ENCODE results near the gene IDH3A.

IDH3A gene

DNA sequence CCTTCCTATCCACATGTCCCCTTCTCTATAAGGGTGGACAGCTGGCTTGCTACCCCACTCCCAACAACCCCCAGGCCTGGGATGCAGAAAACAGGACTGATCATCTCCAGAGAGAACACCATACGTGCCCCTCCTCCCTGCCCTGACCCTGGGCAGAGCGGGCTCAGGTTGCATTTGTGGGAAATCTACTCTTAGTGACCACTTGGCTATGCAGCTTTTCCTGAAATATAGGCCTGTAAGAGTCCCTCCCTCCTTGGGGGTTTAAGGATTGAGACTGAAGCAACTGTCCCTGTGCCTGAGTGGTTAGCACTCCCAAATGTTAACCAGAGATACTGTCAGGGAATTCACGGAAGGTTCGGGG is 45.1 kb upstream of the IDH3A start:
- no peak for TF ChIP-seq CTCF (conservative IDR thresholded peaks at IDR 0.05; ENCODE audit: low read depth)
- no peak overlapping the region for H3K27ac ChIP-seq
- CTCF ChIA-PET: interaction anchor here (0.6 to 1.9 kb wide), 5 partner anchors 26 to 145 kb away, joined by 3 to 8 read pairs (median 5); partner anchors contain the start of gene TBC1D2B
- no peak for DNase-seq (ENCODE audit: low spot score)
- POLR2A ChIA-PET (ENCODE audit: low non-redundant PET): no interaction called here

DNA sequence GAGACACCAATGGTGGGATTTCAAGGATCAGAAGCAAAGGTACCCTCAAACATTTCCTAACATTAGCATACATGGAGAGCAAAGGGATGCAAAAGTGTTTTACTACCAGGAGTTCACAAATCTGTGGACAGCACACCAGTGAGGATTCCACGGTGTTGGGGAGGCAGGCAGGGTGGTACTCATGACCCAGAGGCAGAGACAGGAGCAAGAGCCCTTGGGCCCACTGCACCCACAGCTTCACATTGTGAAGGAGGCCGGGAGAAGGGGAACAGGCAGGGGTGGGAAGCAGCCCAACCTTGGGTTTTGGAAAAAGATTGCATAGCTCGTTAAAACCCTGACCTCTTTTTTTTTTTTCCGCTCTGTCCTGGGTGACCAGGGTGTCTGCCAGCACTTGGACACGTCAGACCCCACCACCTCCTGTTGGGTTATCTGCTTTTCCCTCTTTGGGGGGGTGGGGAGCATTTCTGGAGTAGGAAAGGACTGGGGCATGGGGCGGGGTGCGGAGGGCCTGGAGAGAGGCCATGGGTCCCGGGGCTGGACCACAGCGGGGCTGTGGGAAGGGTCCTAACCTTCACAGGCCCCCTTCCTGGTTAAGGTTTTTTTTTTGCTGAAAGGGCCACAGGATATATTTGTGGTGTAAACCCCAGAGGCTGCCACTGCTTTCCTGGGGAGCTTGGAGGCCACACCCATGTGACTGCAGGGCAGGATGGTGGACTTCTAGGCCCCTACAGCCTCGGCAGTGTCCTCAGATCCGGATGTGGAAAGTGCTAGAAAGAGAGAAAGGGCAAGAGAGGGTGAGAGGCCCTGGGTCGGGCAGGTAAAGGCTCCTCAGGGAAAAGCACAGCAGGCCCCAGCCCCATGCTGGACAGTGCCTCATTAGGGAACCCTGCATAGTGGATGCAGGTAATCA is 44.3 kb upstream of the IDH3A start:
- no peak overlapping the region for H3K27ac ChIP-seq
- ChIA-PET CTCF (interaction anchor here (0.6 to 1.9 kb wide), 5 partner anchors 27 to 146 kb away, joined by 3 to 8 read pairs (median 5); partner anchors contain the start of gene TBC1D2B), POLR2A (ENCODE audit: low non-redundant PET) (no interaction called here)
- no peak for DNase-seq (ENCODE audit: low spot score)
- TF ChIP-seq CTCF (conservative IDR thresholded peaks at IDR 0.05; ENCODE audit: low read depth): no peak

DNA sequence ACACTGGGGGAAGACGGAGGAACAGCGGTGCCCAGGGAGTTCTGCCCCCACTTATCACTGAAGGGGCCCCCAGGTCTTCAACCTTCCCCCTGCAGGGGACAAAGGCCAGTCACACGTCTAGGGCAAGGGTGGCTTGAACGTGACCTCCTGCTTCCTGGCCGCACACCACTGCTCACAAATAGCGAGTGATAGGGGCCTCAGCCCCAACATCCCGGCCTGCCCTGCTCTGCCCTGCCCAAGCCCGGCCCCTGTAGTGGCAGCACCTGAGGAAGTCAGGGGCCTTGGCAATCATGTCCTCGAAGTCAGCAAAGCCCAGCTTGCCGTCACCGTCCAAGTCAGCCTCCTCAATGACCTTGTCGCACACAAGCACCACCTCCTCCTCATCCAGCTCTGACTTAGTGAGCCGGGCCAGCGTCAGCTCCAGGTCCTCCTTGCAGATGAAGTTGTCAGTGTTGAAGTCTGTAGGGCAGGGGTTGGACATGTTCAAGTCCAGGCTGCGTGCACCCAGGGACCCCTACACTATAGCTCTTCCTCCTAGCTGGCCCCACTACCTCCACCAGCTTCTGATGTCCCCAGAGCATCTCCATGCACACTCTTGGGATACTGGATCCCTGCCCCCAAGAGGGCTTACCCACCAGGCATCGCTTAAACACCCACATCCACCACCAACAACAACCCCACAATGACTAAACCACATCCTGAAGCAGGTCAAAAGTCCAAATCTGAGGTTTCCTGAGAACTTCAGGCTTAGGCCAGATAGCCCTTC is 43.5 kb upstream of the IDH3A start:
- POLR2A ChIA-PET (ENCODE audit: low non-redundant PET): no interaction called here
- DNase-seq (ENCODE audit: low spot score): no peak

GRCh38 chr15:78107471-78107870 is 41.7 kb upstream of the IDH3A start:
- H3K27ac ChIP-seq: no peak overlapping the region
- DNase-seq (ENCODE audit: low spot score): no peak
- CTCF ChIA-PET: interaction anchor here (0.6 to 3.3 kb wide), 13 partner anchors 10 to 309 kb away, joined by 3 to 44 read pairs (median 4); partner anchors contain the start of genes CIB2 and SH2D7
- no peak for TF ChIP-seq CTCF (conservative IDR thresholded peaks at IDR 0.05; ENCODE audit: low read depth)
- POLR2A ChIA-PET (ENCODE audit: low non-redundant PET): no interaction called here

More for the DNA sequence above, 43.5 kb upstream of the IDH3A start:
- H3K27ac ChIP-seq: no peak overlapping the region
- CTCF ChIA-PET: interaction anchor here (0.8 kb wide), 1 partner anchor 147 kb away, joined by 3 read pairs; no protein-coding TSS in a partner anchor
- no peak for TF ChIP-seq CTCF (conservative IDR thresholded peaks at IDR 0.05; ENCODE audit: low read depth)

DNA sequence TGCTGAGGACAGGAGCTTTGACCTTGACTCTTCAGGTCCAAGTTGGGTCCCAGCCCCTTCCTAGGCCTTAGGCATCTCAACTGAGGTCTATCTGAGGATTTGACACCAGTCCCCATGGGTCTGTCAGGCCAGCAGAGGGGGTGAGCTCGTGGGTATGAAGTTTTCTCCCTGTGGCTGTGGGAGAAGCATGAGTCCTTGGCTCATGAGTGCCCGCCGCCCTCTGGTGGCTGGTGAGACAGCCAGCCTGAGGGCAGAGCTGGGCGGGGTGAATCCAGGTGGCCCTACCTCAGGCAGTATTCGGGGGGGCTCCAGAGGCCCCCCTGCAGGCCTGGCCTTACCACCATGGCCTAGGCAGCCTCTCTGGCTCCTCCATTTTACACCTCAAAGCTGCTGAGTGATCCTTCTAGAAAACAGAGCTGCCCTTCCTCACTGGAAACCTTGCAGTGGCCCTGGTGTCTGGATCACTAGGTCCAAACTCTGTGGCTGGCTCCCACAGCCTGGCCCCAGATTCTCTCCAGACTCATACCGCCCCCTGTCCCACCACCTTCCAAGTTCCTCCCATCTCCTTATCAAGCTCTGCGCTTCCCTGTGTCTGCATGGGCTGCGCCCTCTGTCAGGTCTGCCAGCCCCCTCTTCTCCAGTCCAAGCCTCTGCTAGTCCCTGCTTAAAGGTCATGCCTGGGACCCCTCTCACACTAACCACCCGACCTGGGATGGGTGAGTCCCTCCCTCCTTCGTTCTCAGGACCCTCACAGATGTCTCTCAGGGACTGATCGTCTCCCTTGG is 40.7 kb upstream of the IDH3A start:
- CTCF ChIA-PET: interaction anchor here (0.6 to 3.3 kb wide), 32 partner anchors 9 to 1616 kb away, joined by 3 to 44 read pairs (median 4); partner anchors contain the start of genes CIB2 and SH2D7
- H3K27ac ChIP-seq: no peak overlapping the region
- POLR2A ChIA-PET (ENCODE audit: low non-redundant PET): no interaction called here
- peak; percentile 84 for DNase-seq (ENCODE audit: low spot score)
- TF ChIP-seq CTCF (conservative IDR thresholded peaks at IDR 0.05; ENCODE audit: low read depth): peak; percentile 98

All from RWPE1 (cell line).